NT2/D1 (cell line): Measurements from ENCODE around the gene DOK5.

Experiments
- DNase-seq: peaks from one replicate; pipeline ENCODE4 v3.0.0-alpha.2; 2011; ENCODE audit warnings: low read depth, low spot score
- H3K27me3 ChIP-seq: 2 replicates; pipeline ENCODE4 v1.6.0; 2011; ENCODE audit warnings: mild to moderate bottlenecking; ENCODE audit not compliant: insufficient read length, insufficient read depth
- H3K36me3 ChIP-seq: 2 replicates; pipeline ENCODE4 v1.6.1; 2011; ENCODE audit warnings: mild to moderate bottlenecking, low read length, mixed read lengths; ENCODE audit not compliant: insufficient read depth, insufficient read length
- H3K4me1 ChIP-seq: 2 replicates; pipeline ENCODE4 v1.5.1; 2011; ENCODE audit not compliant: insufficient read depth, insufficient read length
- H3K4me3 ChIP-seq: 2 replicates; pipeline ENCODE4 v1.5.1; 2011; ENCODE audit warnings: low read depth; ENCODE audit not compliant: insufficient read length
- H3K9ac ChIP-seq: 2 replicates; pipeline ENCODE4 v1.6.0; 2011; ENCODE audit warnings: low read depth; ENCODE audit not compliant: insufficient read length
- H3K9me3 ChIP-seq: 2 replicates; pipeline ENCODE4 v1.5.1; 2011; ENCODE audit warnings: mild to moderate bottlenecking, low read length; ENCODE audit not compliant: insufficient read depth
- SUZ12 ChIP-seq: IDR thresholded peaks from 2 replicates; pipeline ENCODE4 v1.6.1; 2011; ENCODE audit not compliant: insufficient read length, insufficient read depth; ENCODE audit errors: extremely low read depth
- YY1 ChIP-seq: IDR thresholded peaks from 2 replicates; pipeline ENCODE4 v1.6.1; 2011; ENCODE audit not compliant: insufficient read length, insufficient read depth
- ZNF274 ChIP-seq: IDR thresholded peaks from 2 replicates; pipeline ENCODE4 v1.6.1; 2011; ENCODE audit warnings: mild to moderate bottlenecking, low read depth, low read length

DOK5 gene

DNA sequence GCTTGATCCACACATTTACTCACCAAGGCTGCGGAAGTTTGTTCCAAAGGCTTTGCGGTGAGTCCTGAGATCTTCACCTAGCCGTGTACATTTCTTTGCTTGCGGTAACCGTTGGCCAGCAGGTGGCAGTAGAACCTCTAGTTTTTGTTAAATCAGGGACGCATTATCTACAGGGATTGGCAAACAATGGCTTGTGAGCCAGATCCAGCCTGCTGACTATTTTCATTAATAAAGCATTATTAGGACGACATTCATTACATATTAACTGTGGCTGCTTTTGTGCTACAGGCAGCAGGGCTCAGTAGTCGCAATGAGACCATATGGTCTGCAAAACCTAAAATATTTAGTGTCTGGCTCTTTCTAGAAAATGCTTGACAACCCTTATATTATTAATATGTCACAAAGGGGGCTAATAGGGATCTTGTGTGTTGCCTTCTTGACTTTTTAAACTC is 174.1 kb downstream of the DOK5 start:
- TF ChIP-seq YY1 (no peak), SUZ12 (no peak), ZNF274 (no peak)
- H3K9me3 ChIP-seq = no peaks in the 10 kb centered on the region
- H3K4me1 ChIP-seq = no peaks in the 10 kb centered on the region
- no peak overlapping the region for H3K9ac ChIP-seq
- H3K4me3 ChIP-seq = no peak overlapping the region
- no peaks in the 10 kb centered on the region for H3K27me3 ChIP-seq
- DNase-seq = peak; percentile 84
- no peaks in the 10 kb centered on the region for H3K36me3 ChIP-seq

DNA sequence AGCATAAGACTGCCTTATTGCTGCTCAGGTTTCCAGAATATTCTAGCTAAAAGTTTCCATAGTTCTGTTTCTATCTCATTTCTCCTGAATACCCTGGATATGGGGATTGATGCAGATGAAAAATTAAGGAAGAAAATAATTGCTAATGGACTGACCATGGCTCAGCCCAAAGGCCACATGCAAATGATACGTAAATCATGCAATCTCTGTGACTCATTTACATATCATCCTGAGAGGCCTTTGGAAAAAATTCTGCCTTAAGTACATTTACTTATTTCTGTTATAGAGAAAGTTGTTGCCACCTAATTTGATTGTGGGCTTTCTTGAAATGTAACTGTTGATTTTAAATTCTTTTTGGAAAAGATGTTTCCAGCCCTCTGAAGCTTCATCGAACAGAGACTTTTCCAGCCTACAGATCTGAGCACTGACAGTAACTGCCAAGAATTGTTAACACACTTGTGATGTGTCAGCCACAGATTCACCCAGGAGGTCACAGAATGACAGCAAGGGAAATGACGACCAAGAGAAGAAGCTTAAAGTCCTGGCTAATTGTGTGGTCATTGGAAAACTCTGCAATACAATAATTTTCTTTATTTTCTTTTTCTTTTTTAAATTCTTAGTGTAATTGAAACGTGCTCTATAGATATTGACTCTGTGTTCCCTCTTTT is 174.8 kb downstream of the DOK5 start:
- TF ChIP-seq SUZ12 (no peak), ZNF274 (no peak), YY1 (no peak)
- DNase-seq = no peak
- no peak overlapping the region for H3K9ac ChIP-seq

DNA sequence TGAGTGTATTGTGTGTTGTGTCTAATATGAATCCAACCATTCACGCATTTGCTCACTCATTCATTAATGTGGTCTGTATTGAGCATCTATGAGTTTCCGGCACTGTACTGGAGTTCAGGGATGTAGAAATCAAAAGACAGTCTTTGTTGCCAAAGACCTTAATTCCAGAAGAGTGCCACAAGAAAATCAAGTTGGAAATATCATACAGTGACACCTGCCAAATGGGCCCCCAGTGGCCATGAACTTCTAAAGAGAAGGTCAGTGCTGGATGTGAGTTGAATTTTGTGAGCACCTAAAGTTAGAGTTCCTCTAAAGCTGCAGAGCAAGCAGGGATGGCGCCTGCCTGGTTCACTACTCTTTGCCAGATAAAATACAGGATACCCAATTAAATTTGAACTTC is 175.9 kb downstream of the DOK5 start:
- DNase-seq = no peak
- Histone ChIP-seq H3K4me3 (no peak overlapping the region), H3K9ac (no peak overlapping the region), H3K9me3 (no peaks in the 10 kb centered on the region), H3K27me3 (no peaks in the 10 kb centered on the region), H3K36me3 (no peaks in the 10 kb centered on the region), H3K4me1 (no peaks in the 10 kb centered on the region)
- no peak for TF ChIP-seq SUZ12
- no peak for TF ChIP-seq YY1
- no peak for TF ChIP-seq ZNF274

More for the DNA sequence above, 174.8 kb downstream of the DOK5 start:
- Histone ChIP-seq H3K27me3 (no peaks in the 10 kb centered on the region), H3K4me1 (no peaks in the 10 kb centered on the region), H3K4me3 (no peak overlapping the region), H3K36me3 (no peaks in the 10 kb centered on the region), H3K9me3 (no peaks in the 10 kb centered on the region)

DNA sequence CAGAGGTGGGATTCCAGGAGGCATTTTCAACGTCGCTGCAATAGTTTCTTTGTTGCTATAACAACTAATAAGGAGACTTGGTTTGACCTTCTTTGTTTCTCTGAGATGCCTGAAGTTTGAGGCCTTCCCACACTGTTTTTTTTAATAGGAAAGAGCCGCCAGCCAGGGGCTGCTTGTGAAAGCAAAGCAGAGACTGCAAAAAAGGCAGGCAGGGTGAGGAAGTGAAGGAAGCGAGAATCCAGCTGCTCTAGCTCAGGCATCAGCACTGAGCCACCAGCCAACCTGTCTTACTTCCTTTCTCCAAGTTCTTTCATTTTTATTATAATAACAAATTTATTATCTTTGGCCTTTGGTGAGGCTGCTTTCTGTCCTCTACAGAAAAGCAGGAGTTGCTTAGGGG is 179.1 kb downstream of the DOK5 start:
- H3K27me3 ChIP-seq = no peaks in the 10 kb centered on the region
- H3K36me3 ChIP-seq = no peaks in the 10 kb centered on the region
- H3K4me1 ChIP-seq = no peaks in the 10 kb centered on the region
- TF ChIP-seq SUZ12 (no peak), ZNF274 (no peak), YY1 (no peak)
- no peak overlapping the region for H3K4me3 ChIP-seq
- no peak for DNase-seq
- no peak overlapping the region for H3K9ac ChIP-seq
- H3K9me3 ChIP-seq = no peaks in the 10 kb centered on the region

DNA sequence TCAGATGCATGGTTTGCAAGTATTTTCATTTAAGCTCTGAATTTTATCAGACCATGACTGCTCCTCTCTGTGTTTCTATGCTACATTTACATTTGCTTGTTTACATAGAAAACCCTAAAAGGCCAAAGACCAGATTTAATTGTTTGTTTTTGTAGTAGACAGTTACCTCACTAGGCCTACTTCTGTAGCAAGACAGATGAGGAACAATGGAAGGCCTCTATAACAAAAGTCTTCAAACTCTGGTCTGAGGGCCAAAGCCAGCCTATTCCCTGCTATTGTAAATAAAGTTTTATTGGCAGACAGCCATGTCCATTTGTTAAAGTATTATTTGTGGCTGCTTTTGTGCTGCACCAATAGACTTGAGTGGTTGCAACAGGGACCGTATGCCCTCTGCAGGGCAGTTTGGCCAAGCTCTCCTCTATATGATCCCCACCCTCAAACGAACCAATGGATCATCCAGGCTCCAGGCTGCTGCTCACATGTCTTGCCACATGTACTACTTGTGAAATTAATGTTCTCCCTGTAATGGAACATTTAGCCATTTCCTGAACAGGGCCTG is 182.0 kb downstream of the DOK5 start:
- H3K9me3 ChIP-seq = no peaks in the 10 kb centered on the region
- H3K4me3 ChIP-seq = no peak overlapping the region
- TF ChIP-seq YY1 (no peak), SUZ12 (no peak), ZNF274 (no peak)
- H3K4me1 ChIP-seq = no peaks in the 10 kb centered on the region
- DNase-seq = no peak
- H3K9ac ChIP-seq = no peak overlapping the region
- H3K27me3 ChIP-seq = no peaks in the 10 kb centered on the region
- H3K36me3 ChIP-seq = no peaks in the 10 kb centered on the region

DNA sequence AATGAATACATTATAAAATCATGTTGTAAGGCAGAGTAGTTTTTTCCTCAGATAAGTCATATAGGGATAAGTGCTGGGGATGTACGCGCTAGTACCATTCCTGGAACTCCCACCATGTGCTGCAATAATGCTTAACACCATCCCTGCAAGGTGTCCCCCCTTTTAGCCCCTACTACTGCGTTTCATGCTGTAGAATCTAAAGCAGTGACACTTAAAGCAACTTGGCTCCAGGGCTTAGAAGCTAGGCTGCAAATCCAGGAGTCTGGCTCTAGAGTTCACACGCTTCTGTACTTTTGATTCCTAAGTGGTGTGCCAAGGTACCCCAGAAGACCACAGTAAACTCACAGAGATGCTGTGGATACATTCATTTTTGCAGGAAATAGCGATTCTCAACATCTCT is 183.1 kb downstream of the DOK5 start:
- Histone ChIP-seq H3K9ac (no peak overlapping the region), H3K9me3 (no peaks in the 10 kb centered on the region), H3K27me3 (no peaks in the 10 kb centered on the region), H3K4me1 (no peaks in the 10 kb centered on the region), H3K36me3 (no peaks in the 10 kb centered on the region), H3K4me3 (no peak overlapping the region)
- no peak for DNase-seq
- TF ChIP-seq YY1 (no peak), ZNF274 (no peak), SUZ12 (no peak)

DNA sequence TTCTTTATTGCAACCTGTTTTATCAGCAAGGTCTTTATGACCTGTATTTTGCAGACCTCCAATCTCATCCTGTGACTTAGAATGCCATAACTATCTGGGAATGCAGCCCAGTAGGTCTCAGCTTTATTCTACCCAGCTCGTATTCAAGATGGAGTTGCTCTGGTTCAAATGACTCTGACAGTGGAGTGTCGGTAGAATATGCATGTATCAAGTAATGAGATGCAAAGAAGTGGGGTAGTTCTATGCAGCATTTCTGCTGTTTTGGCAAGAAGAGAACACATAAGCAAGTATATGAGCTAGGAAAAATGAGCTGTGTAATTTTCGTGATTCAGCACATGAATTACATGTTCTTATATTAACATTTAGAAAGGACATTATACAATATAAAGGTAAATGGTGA is 185.9 kb downstream of the DOK5 start:
- TF ChIP-seq YY1 (no peak), ZNF274 (no peak), SUZ12 (no peak)
- Histone ChIP-seq H3K9me3 (peaks cover 15% of the 10 kb centered on the region; the same call in 1 of the 2 replicates), H3K36me3 (no peaks in the 10 kb centered on the region), H3K4me3 (no peak overlapping the region), H3K27me3 (no peaks in the 10 kb centered on the region), H3K9ac (no peak overlapping the region), H3K4me1 (no peaks in the 10 kb centered on the region)
- no peak for DNase-seq
